Myocyte (in vitro differentiated cells): Measurements from ENCODE around the gene PIF1. TPM values are rescaled to one million over a fixed set of nuclear protein-coding genes. Genes with fewer than 3 reads are reported as not detected.

Experiments
- DNase-seq: peaks from one replicate; pipeline ENCODE4 v3.0.0-alpha.2; 2012; ENCODE audit warnings: low read depth
- total RNA-seq: library from RNA; depleted of rRNA; stranded (reverse); fragments of >200 nt; gene quantifications from 2 replicates; pipeline ENCODE4 v1.2.3, GENCODE V29; 2014

PIF1 gene
- total RNA-seq, 1 donor from 2014 or later: 8.9 TPM

DNA sequence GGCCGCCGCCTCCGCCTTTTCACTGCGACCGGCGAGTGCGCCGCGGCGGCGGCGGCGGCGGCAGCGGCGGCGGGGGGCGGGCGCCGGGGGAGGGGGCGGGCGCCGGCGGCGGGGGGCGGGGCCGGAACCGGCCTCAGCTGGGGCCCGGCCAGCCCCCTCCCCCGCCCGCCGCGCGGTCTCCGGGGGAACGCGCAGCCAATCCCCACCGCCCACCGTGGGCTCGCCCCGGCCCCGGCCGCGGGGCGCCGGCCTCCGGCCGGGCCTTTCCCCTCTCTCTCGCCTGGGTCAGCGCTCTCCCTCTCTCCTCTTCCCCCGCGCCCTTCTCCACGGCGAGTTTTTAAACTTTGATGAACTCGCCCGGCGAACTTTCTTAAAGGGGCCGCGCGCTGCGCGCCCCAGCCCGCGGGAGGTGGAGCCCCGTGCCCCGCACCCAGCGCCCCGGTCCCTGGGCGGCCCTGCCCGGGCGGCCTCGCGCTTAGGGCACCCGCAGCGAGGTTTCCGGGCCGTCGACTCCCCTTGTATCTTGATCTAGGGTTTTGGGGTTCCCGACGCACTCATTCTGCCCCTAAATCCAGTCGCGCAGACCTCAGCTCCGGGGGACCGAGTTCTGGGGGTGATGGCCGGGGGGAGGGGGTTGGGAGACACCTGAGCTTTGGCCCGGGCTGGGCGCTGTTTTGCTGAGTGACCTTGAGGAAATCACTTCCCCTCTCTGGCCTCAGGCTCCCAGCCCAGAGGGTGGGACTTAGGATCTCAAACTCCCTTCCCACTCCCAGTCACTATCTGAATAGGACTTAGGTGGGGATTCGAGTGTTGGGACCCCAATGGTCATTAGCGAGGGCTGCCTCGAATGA, 49.7 kb downstream of the PIF1 start, which contains the start of gene RBPMS2:
Gene RBPMS2 (minus strand): TSS at position 39 of the 851 bp plus-strand sequence. CDS start 270 bp downstream, outside the sequence.
- peak; percentile 7 for DNase-seq

DNA sequence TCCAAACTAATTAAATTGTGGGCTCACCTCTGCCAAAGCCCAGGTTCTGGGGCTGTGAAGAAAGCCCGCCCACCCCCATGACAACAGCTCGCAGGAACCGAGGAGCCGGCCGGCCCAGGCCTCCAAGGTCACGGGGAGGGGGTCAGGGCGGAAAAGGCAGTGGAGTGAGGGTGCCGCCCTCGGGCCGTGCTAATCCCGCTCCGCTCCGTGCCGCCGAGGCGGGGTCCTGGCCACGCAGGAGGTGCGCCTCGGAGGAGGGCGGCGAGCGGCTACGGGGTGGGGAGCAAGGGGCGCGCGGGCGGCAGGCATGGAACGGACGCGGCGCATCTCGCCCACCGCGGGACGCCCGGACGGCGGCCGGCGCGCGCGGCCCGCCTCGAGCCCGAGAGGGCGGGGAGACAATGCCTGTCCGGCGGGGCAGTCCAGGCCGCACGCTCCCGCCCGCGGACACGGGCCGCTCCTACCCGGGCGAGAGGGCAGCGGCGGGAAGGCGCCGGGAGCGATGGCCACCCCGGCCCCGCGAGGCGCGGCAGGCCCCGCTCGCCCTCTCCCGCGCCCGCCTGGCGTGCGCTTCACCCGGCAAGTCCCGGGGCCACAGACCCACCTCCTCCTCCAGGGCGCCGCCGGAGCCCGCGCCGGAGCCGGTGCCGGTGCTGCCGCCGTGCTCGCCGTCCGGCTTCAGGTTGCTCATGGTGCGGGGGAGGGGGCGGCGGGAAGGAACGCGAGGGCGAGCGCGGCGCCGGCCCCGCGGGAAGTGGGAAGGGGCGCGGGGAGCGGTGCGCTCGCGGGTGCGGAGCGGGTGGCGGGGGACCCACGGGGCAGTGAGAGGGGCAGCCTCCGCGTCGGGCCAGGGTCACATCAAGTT, 50.6 kb downstream of the PIF1 start:
- DNase-seq: no peak

DNA sequence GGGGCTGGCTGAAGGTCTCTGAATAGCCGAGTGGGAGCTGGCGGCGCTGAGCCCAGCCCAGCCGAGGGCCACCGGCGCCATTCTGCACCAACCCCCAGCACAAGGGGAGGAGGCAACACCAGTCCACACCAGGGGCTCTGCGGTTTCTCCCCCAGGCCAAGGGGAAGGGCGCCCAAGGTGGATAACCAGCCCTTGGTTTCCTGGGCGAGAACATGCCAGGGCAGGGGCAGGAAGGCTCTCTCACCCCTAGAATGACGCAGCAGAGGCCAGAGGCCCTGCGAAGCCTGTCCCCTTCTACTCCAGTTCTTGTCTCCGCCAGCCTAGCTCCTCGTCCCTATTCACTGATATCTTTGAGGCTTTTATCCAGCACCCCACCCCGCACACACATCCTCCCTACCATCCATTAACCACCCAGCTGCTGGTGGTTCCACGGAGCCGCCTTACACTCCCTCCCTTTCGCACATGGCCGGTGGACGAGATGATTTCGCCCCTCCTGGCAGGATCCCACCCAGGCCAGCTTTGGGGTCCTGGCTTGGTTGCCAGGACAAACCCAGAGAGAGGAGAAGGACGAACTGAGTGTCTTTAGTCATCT, 51.3 kb downstream of the PIF1 start:
- no peak for DNase-seq

DNA sequence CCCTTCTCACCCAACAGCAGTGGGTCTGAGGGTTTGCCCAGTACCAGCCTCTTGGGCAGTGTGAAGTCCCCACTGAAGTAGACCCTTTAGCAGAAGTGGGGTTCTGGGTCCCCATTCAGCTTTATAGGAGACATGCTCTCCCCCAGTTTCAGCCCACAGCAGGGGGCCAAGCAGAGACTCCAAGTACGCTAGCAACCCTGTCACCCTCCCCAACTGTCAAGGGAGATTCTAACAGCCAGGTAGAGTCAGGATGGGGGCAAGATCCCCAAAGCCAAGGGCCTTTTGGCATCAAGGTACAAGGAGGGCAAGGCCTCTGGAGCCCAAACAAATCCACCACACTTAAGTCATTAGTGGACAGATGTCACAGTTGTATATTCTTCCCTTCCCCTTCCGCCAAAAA, 51.8 kb downstream of the PIF1 start:
- no peak for DNase-seq

DNA sequence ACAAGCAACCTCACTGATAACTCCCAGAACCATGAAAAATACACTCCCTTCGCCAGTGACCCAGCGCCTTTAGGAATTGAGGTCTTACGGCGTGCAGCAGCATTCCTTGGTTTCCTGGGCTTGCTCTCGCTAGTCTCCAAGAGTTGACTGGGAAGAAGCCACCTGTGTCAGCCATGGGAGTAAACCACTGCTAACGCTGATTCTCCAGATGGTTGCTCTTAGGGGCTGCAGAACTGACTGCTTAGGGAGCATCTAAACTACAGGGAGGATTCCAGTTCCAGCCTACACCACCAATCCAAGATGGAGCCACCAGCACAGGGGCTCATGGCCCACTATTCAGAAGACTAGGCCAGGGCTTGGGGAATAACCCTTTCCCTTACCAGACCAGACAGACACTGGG, 52.5 kb downstream of the PIF1 start:
- DNase-seq: no peak

DNA sequence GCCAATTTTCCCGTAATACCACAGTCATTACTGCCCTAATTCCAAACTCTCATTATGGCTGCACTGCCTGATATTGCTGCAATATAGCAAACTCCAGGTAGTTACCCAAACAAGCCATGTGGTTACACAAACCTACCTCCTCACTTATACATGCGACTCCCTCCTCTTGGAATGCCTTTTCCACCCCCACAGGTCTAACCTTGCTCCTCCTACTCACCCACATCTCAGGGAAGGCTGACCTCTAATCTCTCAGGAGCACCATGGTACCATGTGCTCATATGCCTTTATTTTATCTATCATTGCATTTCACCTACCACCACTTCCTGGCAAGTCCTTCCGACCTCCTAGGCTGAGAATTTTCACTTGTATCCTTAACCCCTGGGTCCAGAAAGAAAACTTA, 53.0 kb downstream of the PIF1 start:
- DNase-seq: no peak

DNA sequence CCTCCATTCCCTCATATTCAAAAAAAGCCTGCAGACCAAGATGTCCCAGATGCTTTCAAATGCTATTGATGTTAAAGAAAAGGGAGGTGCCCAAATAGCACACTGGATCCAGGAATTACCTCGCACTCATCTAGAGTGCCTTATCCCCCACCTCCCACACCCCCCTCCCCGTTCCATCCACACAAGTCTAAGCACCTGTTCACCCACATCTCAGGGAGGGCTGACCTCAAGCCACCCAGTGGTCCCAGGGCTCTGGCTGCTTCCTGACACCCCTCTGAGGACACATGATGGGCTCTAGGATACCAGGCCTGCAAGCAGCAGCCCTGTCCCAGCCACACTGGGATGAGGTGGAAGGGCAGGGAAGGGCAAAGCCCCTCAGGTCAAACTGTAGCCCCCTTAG, 54.8 kb downstream of the PIF1 start:
- DNase-seq: peak; percentile 14

DNA sequence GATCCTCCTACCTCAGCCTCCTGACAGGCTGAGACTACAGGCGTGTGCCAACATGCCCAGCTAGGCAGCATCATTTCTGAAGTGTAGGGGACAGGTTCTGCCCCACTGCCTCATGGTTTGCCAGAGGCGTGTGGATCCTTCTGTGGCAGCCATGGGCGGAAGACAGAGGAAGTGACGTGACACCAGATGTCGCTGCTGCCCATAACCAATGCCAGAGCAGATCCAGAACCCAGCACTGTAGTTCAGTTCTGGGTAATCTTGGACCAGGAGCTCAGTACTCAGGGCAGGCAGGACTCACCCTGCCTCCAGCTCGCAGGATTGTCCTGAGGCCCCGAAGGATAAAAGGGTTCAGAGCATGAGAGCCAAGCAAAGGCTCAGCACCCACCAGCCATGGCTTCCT, 58.2 kb downstream of the PIF1 start:
- no peak for DNase-seq

DNA sequence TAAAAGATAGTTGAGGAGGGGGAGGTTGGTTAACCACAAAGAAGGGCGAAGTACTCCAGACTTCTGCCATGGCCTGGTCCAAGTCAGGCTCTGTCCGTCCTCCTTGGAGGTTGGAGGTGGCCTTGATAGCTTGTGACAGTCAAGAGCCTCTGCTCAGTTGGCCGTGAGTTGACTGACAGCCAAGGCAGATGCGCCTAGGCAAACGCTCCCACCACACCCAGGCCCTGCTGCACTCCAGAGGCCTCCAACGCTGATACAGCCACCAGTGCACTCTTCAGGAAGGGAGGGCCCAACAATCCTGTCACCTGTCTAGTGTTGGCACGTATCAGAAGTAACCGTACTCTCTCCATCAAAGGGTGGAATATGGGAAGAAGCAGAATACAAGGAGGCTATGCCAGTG, 59.4 kb downstream of the PIF1 start:
- DNase-seq: no peak

Other genes starting within 250 kb of the PIF1 start
- gene RBPMS2, start 50.1 kb downstream of the PIF1 start, total RNA-seq: not detected in 2 replicates
- 21.6 and 23.9 TPM in 2 replicates for gene PLEKHO2, start 16.3 kb upstream of the PIF1 start, total RNA-seq
- gene ANKDD1A, start 86.3 kb upstream of the PIF1 start, total RNA-seq: 2.5 and 4.6 TPM in 2 replicates
- gene SPG21, start 164.3 kb upstream of the PIF1 start, total RNA-seq: 127 and 141 TPM in 2 replicates
- gene MTFMT, start 204.0 kb upstream of the PIF1 start, total RNA-seq: 24.8 and 30.2 TPM in 2 replicates
- gene SLC51B, start 219.7 kb upstream of the PIF1 start, total RNA-seq: 0.26 TPM in 1 of 2 replicates, not detected in the other
- gene RASL12, start 242.3 kb upstream of the PIF1 start, total RNA-seq: 0.94 TPM in 1 of 2 replicates, not detected in the other